Stimulated activated CD4-positive, alpha-beta T cell treated with anti-CD3 and anti-CD28 coated beads, TNF-alpha, amount 100 ng/mL, for 24 hours (primary cell): ENCODE results near the gene ANKRD6.
"Not testable (repeated sequence)": the region's sequence is repeated elsewhere in the genome, so short reads cannot be mapped to it uniquely, and the experiment has no call there.

Experiments
- DNase-seq, 3 experiments: peaks; one replicate each; pipeline ENCODE4 v3.0.0-alpha.2; 2020; ENCODE audit warnings: low read depth in 3 of 3

ANKRD6 gene

GRCh38 chr6:89432875-89433251, at the start of gene ANKRD6:
Gene ANKRD6 (plus strand): TSS chr6:89433152. CDS start chr6:89566977, 133,825 bp downstream.
- peak; percentile 64 to 81 (median 68) for DNase-seq

- DNase-seq = no peak
Observed at GRCh38 chr6:89385156-89385667, 47.7 kb upstream of the ANKRD6 start.

GRCh38 chr6:89385846-89386245, 47.1 kb upstream of the ANKRD6 start:
- no peak for DNase-seq

GRCh38 chr6:89386917-89387491, 45.9 kb upstream of the ANKRD6 start:
- DNase-seq = no peak

- no peak for DNase-seq
Observed at GRCh38 chr6:89387516-89388201, 45.3 kb upstream of the ANKRD6 start.

GRCh38 chr6:89388846-89389245, 44.1 kb upstream of the ANKRD6 start:
- no peak for DNase-seq

- no peak for DNase-seq
Observed at GRCh38 chr6:89392823-89393222, 40.1 kb upstream of the ANKRD6 start.

GRCh38 chr6:89393659-89394058, 39.3 kb upstream of the ANKRD6 start:
- DNase-seq = no peak

GRCh38 chr6:89397884-89398283, 35.1 kb upstream of the ANKRD6 start:
- not testable (repeated sequence) for DNase-seq

GRCh38 chr6:89398762-89399525, 34.0 kb upstream of the ANKRD6 start:
- no peak for DNase-seq

- DNase-seq = no peak
Observed at GRCh38 chr6:89400050-89400449, 32.9 kb upstream of the ANKRD6 start.

- no peak for DNase-seq
Observed at GRCh38 chr6:89400912-89401399, 32.0 kb upstream of the ANKRD6 start.

GRCh38 chr6:89402776-89403175, 30.2 kb upstream of the ANKRD6 start:
- DNase-seq = no peak

- DNase-seq = no peak
Observed at GRCh38 chr6:89404512-89404911, 28.4 kb upstream of the ANKRD6 start.

- no peak for DNase-seq
Observed at GRCh38 chr6:89406141-89406540, 26.8 kb upstream of the ANKRD6 start.

- no peak for DNase-seq
Observed at GRCh38 chr6:89409461-89410035, 23.4 kb upstream of the ANKRD6 start.

- DNase-seq = no peak
Observed at GRCh38 chr6:89410231-89410761, 22.7 kb upstream of the ANKRD6 start.

GRCh38 chr6:89410788-89411144, 22.2 kb upstream of the ANKRD6 start:
- no peak for DNase-seq

- DNase-seq = peak in 2 of 3 experiments; percentile 11 to 31
Observed at GRCh38 chr6:89411145-89412070, 21.5 kb upstream of the ANKRD6 start.

GRCh38 chr6:89412071-89413005, 20.6 kb upstream of the ANKRD6 start, which contains the start of gene RRAGD:
Gene RRAGD (minus strand): TSS chr6:89412273. CDS start chr6:89411993, 280 bp downstream.
- DNase-seq = peak in 2 of 3 experiments; percentile 33 to 59
